K562 (cell line): ENCODE results near the gene CYP2A6. TPM values are rescaled to one million over a fixed set of nuclear protein-coding genes. Genes with fewer than 3 reads are reported as not detected.
A peak's percentile ranks its signal among the peaks of the same experiment; 100 is the strongest.

ENCODE experiments used
- DDX20 ChIP-seq: fragments of 450-650 bp; IDR thresholded peaks from 2 replicates; pipeline ENCODE4 v1.6.1; 2016; ENCODE audit warnings: missing genetic modification characterization, low read depth, mild to moderate bottlenecking, missing compliant biosample characterization, moderate library complexity
- NCOA6 ChIP-seq: fragments of 450-650 bp; IDR thresholded peaks from 2 replicates; pipeline ENCODE4 v1.6.1; 2017; ENCODE audit warnings: mild to moderate bottlenecking
- PYGO2 ChIP-seq: fragments of 450-650 bp; IDR thresholded peaks from 2 replicates; pipeline ENCODE4 v1.6.1; 2016; ENCODE audit warnings: mild to moderate bottlenecking, missing genetic modification characterization, moderate library complexity, missing compliant biosample characterization
- RBM14 ChIP-seq: fragments of 200-400 bp; formaldehyde crosslinking; IDR thresholded peaks from 2 replicates; pipeline ENCODE4 v1.6.1; 2018; ENCODE audit warnings: low read depth, mild to moderate bottlenecking, low read length, moderate library complexity, borderline replicate concordance; ENCODE audit not compliant: insufficient read depth
- TSC22D4 ChIP-seq: fragments of 450-650 bp; IDR thresholded peaks from 2 replicates; pipeline ENCODE4 v1.6.1; 2016; ENCODE audit warnings: missing genetic modification characterization, missing biosample characterization, control low read depth
- ZNF449 ChIP-seq: fragments of 250-450 bp; sonication (Bioruptor Pico); IDR thresholded peaks from 2 replicates; pipeline ENCODE4 v1.8.0; 2022; ENCODE audit warnings: moderate library complexity, mild to moderate bottlenecking, inconsistent platforms
- ZNF592 ChIP-seq: fragments of 450-650 bp; IDR thresholded peaks from 2 replicates; pipeline ENCODE4 v1.6.1; 2017; ENCODE audit warnings: antibody characterized with exemption, mild to moderate bottlenecking
- ZNF830 ChIP-seq: fragments of 250-450 bp; sonication (Bioruptor Pico); IDR thresholded peaks from 2 replicates; pipeline ENCODE4 v1.5.0; 2021; ENCODE audit warnings: mild to moderate bottlenecking
- polyA plus RNA-seq, 8 experiments: library from polyadenylated mRNA; depleted of rRNA in 4 of 8; stranded (reverse) in 5 of 8; unstranded in 3 of 8; fragments of >200 nt; fragmentation: Nextera tagmentation in 2 of 8; fragmentation: Illumina TruSeq in 1 of 8; extraction: Ambion mirVana in 2 of 8; extraction: Trizol in 1 of 8; gene quantifications; 2 replicates each; pipeline versions ENCODE4 v1.2.1 to v1.2.3, GENCODE V29; 2011 to 2014; ENCODE audit warnings: inconsistent platforms in 1 of 8, missing spikeins in 1 of 8
- total RNA-seq, 7 experiments: library from RNA; depleted of rRNA in 6 of 7; stranded (reverse); fragments of >200 nt in 6 of 7; fragmentation: Illumina TruSeq in 2 of 7; extraction: Trizol in 2 of 7; gene quantifications; 2 replicates each; pipeline versions ENCODE4 v1.2.1 to v1.2.3, GENCODE V29; 2011 to 2021; ENCODE audit warnings: low replicate concordance in 1 of 7

The CYP2A6 gene
- total and polyA plus RNA-seq, 9 of the 15 experiments (the other 6 are each of a cell fraction or from before 2014, with no cell fraction given): 0.31 TPM; not detected in 8

GRCh38 chr19:40797963-40798682 is 52.1 kb downstream of the CYP2A6 start (continued):
- TF ChIP-seq ZNF592 (peak; percentile 91), PYGO2 (no peak), ZNF449 (CRISPR knock-in tag) (no peak), RBM14 (no peak), DDX20 (no peak), NCOA6 (peak; percentile 91), TSC22D4 (tag) (no peak), ZNF830 (no peak)
